ENCODE results near the gene NXNL1. TPM values are rescaled to one million over a fixed set of nuclear protein-coding genes. Genes with fewer than 3 reads are reported as not detected.
"Not testable (repeated sequence)": the region's sequence is repeated elsewhere in the genome, so short reads cannot be mapped to it uniquely, and the experiment has no call there.

NXNL1 gene
- not detected for total RNA-seq

GRCh38 chr19:17460372-17461230 lies at the start of gene NXNL1:
Gene NXNL1, minus strand, starts transcription at chr19:17460926. Its CDS starts 57 bp downstream, at chr19:17460869.
- Mint-ChIP-seq H3K4me1 (no peaks in the 10 kb centered on the region), H3K36me3 (no peaks in the 10 kb centered on the region), H3K4me3 (no peak within 1 kb of the TSS), H3K9me3 (no peaks in the 10 kb centered on the region), H3K27me3 (peaks cover 19% of the 10 kb centered on the region), H3K27ac (no peak within 1 kb of the TSS)
- POLR2A ChIA-PET: no interaction called here
- ATAC-seq (ENCODE audit: low read depth) (no peak), DNase-seq (no peak)

GRCh38 chr19:17508558-17508933 lies 47.8 kb upstream of the NXNL1 start:
- DNase-seq; ATAC-seq (ENCODE audit: low read depth); POLR2A ChIA-PET; H3K9me3 Mint-ChIP-seq; H3K27me3 Mint-ChIP-seq; H3K4me3 Mint-ChIP-seq: not testable (repeated sequence)
- H3K4me1 Mint-ChIP-seq: peaks cover 22% of the 10 kb centered on the region
- peaks cover 21% of the 10 kb centered on the region for H3K36me3 Mint-ChIP-seq
- H3K27ac Mint-ChIP-seq: peak overlapping the region; percentile 48

GRCh38 chr19:17506745-17507144 lies 46.0 kb upstream of the NXNL1 start:
- POLR2A ChIA-PET: no interaction called here
- Mint-ChIP-seq H3K36me3 (peaks cover 20% of the 10 kb centered on the region), H3K27ac (no peak overlapping the region), H3K9me3 (no peaks in the 10 kb centered on the region), H3K4me1 (peaks cover 17% of the 10 kb centered on the region), H3K27me3 (no peaks in the 10 kb centered on the region), H3K4me3 (no peak overlapping the region)
- DNase-seq: no peak
- ATAC-seq (ENCODE audit: low read depth): no peak

- DNase-seq (no peak), ATAC-seq (ENCODE audit: low read depth) (no peak)
- Mint-ChIP-seq H3K4me1 (peaks cover 15% of the 10 kb centered on the region), H3K27ac (no peak overlapping the region), H3K9me3 (no peaks in the 10 kb centered on the region), H3K27me3 (no peaks in the 10 kb centered on the region), H3K36me3 (peaks cover 13% of the 10 kb centered on the region), H3K4me3 (no peak overlapping the region)
- POLR2A ChIA-PET: interaction anchor here (1.6 kb wide), 1 partner anchor 18 kb away, joined by 5 read pairs; no protein-coding TSS in a partner anchor
These were observed 44.5 kb upstream of the NXNL1 start for GRCh38 chr19:17505223-17505622.

- Mint-ChIP-seq H3K36me3 (peaks cover 10% of the 10 kb centered on the region), H3K27me3 (no peaks in the 10 kb centered on the region), H3K4me3 (no peak overlapping the region), H3K9me3 (no peaks in the 10 kb centered on the region), H3K4me1 (peaks cover 18% of the 10 kb centered on the region), H3K27ac (no peak overlapping the region)
- POLR2A ChIA-PET: interaction anchor here (1.6 kb wide), 1 partner anchor 19 kb away, joined by 5 read pairs; no protein-coding TSS in a partner anchor
- no peak for ATAC-seq (ENCODE audit: low read depth)
- DNase-seq: no peak
These were observed 43.7 kb upstream of the NXNL1 start for GRCh38 chr19:17504456-17504855.

- Mint-ChIP-seq H3K36me3 (peaks cover 10% of the 10 kb centered on the region), H3K9me3 (no peaks in the 10 kb centered on the region), H3K27me3 (no peaks in the 10 kb centered on the region), H3K4me3 (no peak overlapping the region), H3K4me1 (peaks cover 18% of the 10 kb centered on the region), H3K27ac (no peak overlapping the region)
- ATAC-seq (ENCODE audit: low read depth): no peak
- DNase-seq: no peak
- POLR2A ChIA-PET: no interaction called here
These were observed 43.3 kb upstream of the NXNL1 start for GRCh38 chr19:17504030-17504429.

- DNase-seq (no peak), ATAC-seq (ENCODE audit: low read depth) (no peak)
- H3K27ac Mint-ChIP-seq: no peak overlapping the region
- no peaks in the 10 kb centered on the region for H3K27me3 Mint-ChIP-seq
- no peaks in the 10 kb centered on the region for H3K9me3 Mint-ChIP-seq
- no peak overlapping the region for H3K4me3 Mint-ChIP-seq
- H3K36me3 Mint-ChIP-seq: peaks cover 9% of the 10 kb centered on the region
- peaks cover 20% of the 10 kb centered on the region for H3K4me1 Mint-ChIP-seq
- POLR2A ChIA-PET: no interaction called here
These were observed 42.5 kb upstream of the NXNL1 start for GRCh38 chr19:17503240-17503639.

- Mint-ChIP-seq H3K4me3 (no peak overlapping the region), H3K4me1 (peaks cover 30% of the 10 kb centered on the region), H3K27ac (no peak overlapping the region), H3K27me3 (no peaks in the 10 kb centered on the region), H3K9me3 (no peaks in the 10 kb centered on the region), H3K36me3 (peaks cover 1% of the 10 kb centered on the region)
- ATAC-seq (ENCODE audit: low read depth): no peak
- DNase-seq: no peak
- POLR2A ChIA-PET: interaction anchor here (1.0 kb wide), 2 partner anchors 11 to 62 kb away, joined by 3 to 4 read pairs; no protein-coding TSS in a partner anchor
These were observed 39.9 kb upstream of the NXNL1 start for GRCh38 chr19:17500447-17501198.

GRCh38 chr19:17499648-17500446 lies 39.1 kb upstream of the NXNL1 start:
- H3K27me3 Mint-ChIP-seq: no peaks in the 10 kb centered on the region
- POLR2A ChIA-PET: interaction anchor here (1.4 kb wide), 1 partner anchor 9 kb away, joined by 3 read pairs; no protein-coding TSS in a partner anchor

GRCh38 chr19:17499025-17499424 lies 38.3 kb upstream of the NXNL1 start:
- not testable (repeated sequence) for H3K36me3 Mint-ChIP-seq; H3K27me3 Mint-ChIP-seq; H3K9me3 Mint-ChIP-seq; H3K27ac Mint-ChIP-seq; H3K4me3 Mint-ChIP-seq; ATAC-seq (ENCODE audit: low read depth); DNase-seq
- peaks cover 29% of the 10 kb centered on the region for H3K4me1 Mint-ChIP-seq
- POLR2A ChIA-PET: interaction anchor here (1.4 kb wide), 1 partner anchor 9 kb away, joined by 3 read pairs; no protein-coding TSS in a partner anchor

More at GRCh38 chr19:17499648-17500446, 39.1 kb upstream of the NXNL1 start:
- H3K36me3 Mint-ChIP-seq: peaks cover 1% of the 10 kb centered on the region
- H3K4me1 Mint-ChIP-seq: peaks cover 31% of the 10 kb centered on the region
- no peaks in the 10 kb centered on the region for H3K9me3 Mint-ChIP-seq
- no peak for DNase-seq
- H3K27ac Mint-ChIP-seq: peak overlapping the region; percentile 74
- ATAC-seq (ENCODE audit: low read depth): peak; percentile 31
- peak overlapping the region; percentile 34 for H3K4me3 Mint-ChIP-seq

- no peak for DNase-seq
- POLR2A ChIA-PET: interaction anchor here (1.7 to 2.3 kb wide), 2 partner anchors 14 to 26 kb away, joined by 8 to 12 read pairs; partner anchors contain the start of gene PGLS
- no peak overlapping the region for H3K27ac Mint-ChIP-seq
These were observed 36.5 kb upstream of the NXNL1 start for GRCh38 chr19:17497149-17497798.

GRCh38 chr19:17496337-17496997 lies 35.7 kb upstream of the NXNL1 start:
- Mint-ChIP-seq H3K4me3 (peak overlapping the region; percentile 48), H3K4me1 (peaks cover 31% of the 10 kb centered on the region), H3K27ac (peak overlapping the region; percentile 60), H3K27me3 (no peaks in the 10 kb centered on the region), H3K36me3 (peaks cover 1% of the 10 kb centered on the region), H3K9me3 (no peaks in the 10 kb centered on the region)
- POLR2A ChIA-PET: interaction anchor here (0.6 to 2.3 kb wide), 4 partner anchors 15 to 91 kb away, joined by 3 to 12 read pairs (median 6); partner anchors contain the start of genes BST2 and PGLS
- DNase-seq: peak; percentile 88
- peak; percentile 94 for ATAC-seq (ENCODE audit: low read depth)

More at GRCh38 chr19:17497149-17497798, 36.5 kb upstream of the NXNL1 start:
- no peak overlapping the region for H3K4me3 Mint-ChIP-seq
- no peaks in the 10 kb centered on the region for H3K27me3 Mint-ChIP-seq
- peaks cover 1% of the 10 kb centered on the region for H3K36me3 Mint-ChIP-seq
- no peaks in the 10 kb centered on the region for H3K9me3 Mint-ChIP-seq
- peaks cover 29% of the 10 kb centered on the region for H3K4me1 Mint-ChIP-seq
- no peak for ATAC-seq (ENCODE audit: low read depth)

Data from activated naive CD8-positive, alpha-beta T cell treated with anti-CD3 and anti-CD28 coated beads, Interleukin-2, amount 10 ng/mL, durations not matched to agents 7 days and 5 days (primary cell).